ENCODE results near the gene HTR3A. TPM values are rescaled to one million over a fixed set of nuclear protein-coding genes. Genes with fewer than 3 reads are reported as not detected.
A peak's percentile ranks its signal among the peaks of the same experiment; 100 is the strongest.

HTR3A gene
- total and polyA plus RNA-seq, 2 donors (not counting 1 experiment from before 2014, with no cell fraction given), result not detected

- H3K79me2 ChIP-seq (ENCODE audit: control insufficient read depth, insufficient read depth, low read length), result no peaks in the 10 kb centered on the region
- no peaks in the 10 kb centered on the region for H3K9me3 ChIP-seq (ENCODE audit: control insufficient read depth, insufficient read depth, low read depth, low read length)
- no peak overlapping the region for H3K4me3 ChIP-seq (replicated peaks in 1 of 4; ENCODE audit: control extremely low read depth in 1 of 4, insufficient read depth in 1 of 4, low read depth in 3 of 4, low read length in 4 of 4)
- no peak overlapping the region for H3K27ac ChIP-seq (ENCODE audit: insufficient read depth, low read length)
- no peak overlapping the region for H3K4me2 ChIP-seq (ENCODE audit: extremely low read depth, insufficient read depth, low read length)
- no peaks in the 10 kb centered on the region for H3K27me3 ChIP-seq (ENCODE audit: control insufficient read depth, insufficient read depth, low read length)
- H3K36me3 ChIP-seq (ENCODE audit: control insufficient read depth, insufficient read depth, low read length), result no peaks in the 10 kb centered on the region
- no peaks in the 10 kb centered on the region for H4K20me1 ChIP-seq (ENCODE audit: control insufficient read depth, extremely low read depth, insufficient read depth, low read length)
- no peak overlapping the region for H2AFZ ChIP-seq (ENCODE audit: low read length)
- DNase-seq (ENCODE audit: low read depth in 2 of 2), result peak in 1 of 2 donors; percentile 31
- H3K4me1 ChIP-seq (ENCODE audit: control insufficient read depth, extremely low read depth, insufficient read depth, low read length), result no peaks in the 10 kb centered on the region
- TF ChIP-seq CTCF (conservative IDR thresholded peaks at IDR 0.05 in 1 of 2, IDR thresholded peaks at IDR 0.05 in 1 of 2; ENCODE audit: low read depth in 1 of 2, low read length in 2 of 2) (peak in 1 of 2 donors; percentile 10), EZH2 (IDR thresholded peaks at IDR 0.05; ENCODE audit: low read length, missing control alignments) (no peak)
- H3K9ac ChIP-seq (ENCODE audit: insufficient read depth, low read length), result no peak overlapping the region
Measured at GRCh38 chr11:114027926-114028325, 53.0 kb downstream of the HTR3A start.

- DNase-seq (ENCODE audit: low read depth in 2 of 2), result no peak
- no peak overlapping the region for H3K4me3 ChIP-seq (replicated peaks in 1 of 4; ENCODE audit: control extremely low read depth in 1 of 4, insufficient read depth in 1 of 4, low read depth in 3 of 4, low read length in 4 of 4)
- H4K20me1 ChIP-seq (ENCODE audit: control insufficient read depth, extremely low read depth, insufficient read depth, low read length), result no peaks in the 10 kb centered on the region
- H3K9me3 ChIP-seq (ENCODE audit: control insufficient read depth, insufficient read depth, low read depth, low read length), result no peaks in the 10 kb centered on the region
- no peaks in the 10 kb centered on the region for H3K4me1 ChIP-seq (ENCODE audit: control insufficient read depth, extremely low read depth, insufficient read depth, low read length)
- TF ChIP-seq CTCF (conservative IDR thresholded peaks at IDR 0.05 in 1 of 2, IDR thresholded peaks at IDR 0.05 in 1 of 2; ENCODE audit: low read depth in 1 of 2, low read length in 2 of 2) (no peak), EZH2 (IDR thresholded peaks at IDR 0.05; ENCODE audit: low read length, missing control alignments) (no peak)
- no peak overlapping the region for H3K27ac ChIP-seq (ENCODE audit: insufficient read depth, low read length)
- no peak overlapping the region for H3K4me2 ChIP-seq (ENCODE audit: extremely low read depth, insufficient read depth, low read length)
- H3K9ac ChIP-seq (ENCODE audit: insufficient read depth, low read length), result no peak overlapping the region
- H3K27me3 ChIP-seq (ENCODE audit: control insufficient read depth, insufficient read depth, low read length), result no peaks in the 10 kb centered on the region
- H2AFZ ChIP-seq (ENCODE audit: low read length), result no peak overlapping the region
- H3K36me3 ChIP-seq (ENCODE audit: control insufficient read depth, insufficient read depth, low read length), result no peaks in the 10 kb centered on the region
- H3K79me2 ChIP-seq (ENCODE audit: control insufficient read depth, insufficient read depth, low read length), result no peaks in the 10 kb centered on the region
Measured at GRCh38 chr11:114031246-114031966, 56.5 kb downstream of the HTR3A start.

- H3K36me3 ChIP-seq (ENCODE audit: control insufficient read depth, insufficient read depth, low read length), result no peaks in the 10 kb centered on the region
- H3K9ac ChIP-seq (ENCODE audit: insufficient read depth, low read length), result no peak overlapping the region
- no peaks in the 10 kb centered on the region for H3K79me2 ChIP-seq (ENCODE audit: control insufficient read depth, insufficient read depth, low read length)
- no peak overlapping the region for H2AFZ ChIP-seq (ENCODE audit: low read length)
- no peak overlapping the region for H3K4me3 ChIP-seq (replicated peaks in 1 of 4; ENCODE audit: control extremely low read depth in 1 of 4, insufficient read depth in 1 of 4, low read depth in 3 of 4, low read length in 4 of 4)
- no peak for DNase-seq (ENCODE audit: low read depth in 2 of 2)
- H3K4me2 ChIP-seq (ENCODE audit: extremely low read depth, insufficient read depth, low read length), result no peak overlapping the region
- TF ChIP-seq EZH2 (IDR thresholded peaks at IDR 0.05; ENCODE audit: low read length, missing control alignments) (no peak), CTCF (conservative IDR thresholded peaks at IDR 0.05 in 1 of 2, IDR thresholded peaks at IDR 0.05 in 1 of 2; ENCODE audit: low read depth in 1 of 2, low read length in 2 of 2) (no peak)
- no peaks in the 10 kb centered on the region for H3K4me1 ChIP-seq (ENCODE audit: control insufficient read depth, extremely low read depth, insufficient read depth, low read length)
- H3K27ac ChIP-seq (ENCODE audit: insufficient read depth, low read length), result no peak overlapping the region
- H4K20me1 ChIP-seq (ENCODE audit: control insufficient read depth, extremely low read depth, insufficient read depth, low read length), result no peaks in the 10 kb centered on the region
- H3K27me3 ChIP-seq (ENCODE audit: control insufficient read depth, insufficient read depth, low read length), result no peaks in the 10 kb centered on the region
- H3K9me3 ChIP-seq (ENCODE audit: control insufficient read depth, insufficient read depth, low read depth, low read length), result no peaks in the 10 kb centered on the region
Measured at GRCh38 chr11:114031967-114032320, 57.0 kb downstream of the HTR3A start.
